Stimulated activated naive CD8-positive, alpha-beta T cell treated with anti-CD3 and anti-CD28 coated beads, Interleukin-15, amount 100 ng/mL, for 72 hours (primary cell): Measurements from ENCODE around the gene SPARC.

Experiments used
- ATAC-seq: fragments of 150-1000 bp; cut with Tn5 transposase; 2 replicates; pipeline ENCODE4 v1.10.0; 2021; ENCODE audit warnings: mild to moderate bottlenecking, moderate library complexity
- DNase-seq, 2 donors: peaks; one replicate each; pipeline ENCODE4 v3.0.0; 2021 to 2022
- H3K27ac Mint-ChIP-seq, 2 donors: one replicate each; pipeline ENCODE4 v1.8.0; 2022; ENCODE audit warnings: mild to moderate bottlenecking in 2 of 2, mixed read lengths in 2 of 2, moderate library complexity in 2 of 2
- H3K27me3 Mint-ChIP-seq: one replicate; pipeline ENCODE4 v1.8.0; 2022; ENCODE audit warnings: mixed read lengths
- H3K4me1 Mint-ChIP-seq: one replicate; pipeline ENCODE4 v1.8.0; 2022; ENCODE audit warnings: mild to moderate bottlenecking, mixed read lengths
- H3K4me3 Mint-ChIP-seq, 2 donors: one replicate each; pipeline ENCODE4 v1.8.0; 2022; ENCODE audit warnings: mild to moderate bottlenecking in 2 of 2, mixed read lengths in 2 of 2, moderate library complexity in 1 of 2
- H3K9me3 Mint-ChIP-seq, 2 donors: one replicate each; pipeline ENCODE4 v1.8.0; 2022; ENCODE audit warnings: mixed read lengths in 2 of 2

Gene SPARC

DNA sequence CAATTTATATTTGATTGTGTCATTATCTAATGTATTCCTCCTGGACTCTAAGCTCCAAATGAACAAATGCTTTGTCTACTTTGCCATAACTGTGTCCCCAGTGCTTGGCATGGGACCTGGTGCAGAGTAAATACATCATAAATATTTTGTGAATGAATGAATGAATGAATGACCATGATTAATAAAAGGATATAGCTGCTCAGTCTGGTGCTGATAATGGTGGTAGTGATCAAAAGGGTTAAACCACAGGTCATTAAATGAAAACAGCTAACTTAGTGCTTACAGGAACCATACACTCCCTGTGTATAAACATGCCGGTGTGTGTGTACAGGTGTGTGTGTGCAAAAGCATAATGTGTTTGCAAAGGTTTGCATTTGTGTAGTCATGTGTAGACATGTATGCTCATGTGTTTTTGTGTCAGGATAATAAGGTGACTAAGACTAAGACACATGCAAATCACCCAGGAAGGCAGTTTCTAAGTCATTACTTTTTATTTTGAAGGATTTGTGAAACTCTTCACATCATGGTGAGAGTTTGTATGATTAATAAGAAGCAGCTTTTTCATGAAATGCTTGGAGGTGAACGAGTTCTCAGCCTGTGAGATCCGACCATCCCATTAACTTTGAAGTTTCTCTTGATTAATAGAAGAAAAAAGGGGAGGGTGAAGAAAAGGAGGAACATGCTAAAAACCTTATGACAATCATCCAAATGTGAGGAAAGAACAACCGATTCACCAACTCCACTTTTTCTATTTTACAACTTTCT is 24.6 kb downstream of the SPARC start:
- Mint-ChIP-seq H3K4me3 (no peak overlapping the region), H3K4me1 (peaks cover 25% of the 10 kb centered on the region), H3K27me3 (peaks cover under 1% of the 10 kb centered on the region), H3K9me3 (no peaks in the 10 kb centered on the region), H3K27ac (no peak overlapping the region)
- no peak for ATAC-seq
- no peak for DNase-seq

DNA sequence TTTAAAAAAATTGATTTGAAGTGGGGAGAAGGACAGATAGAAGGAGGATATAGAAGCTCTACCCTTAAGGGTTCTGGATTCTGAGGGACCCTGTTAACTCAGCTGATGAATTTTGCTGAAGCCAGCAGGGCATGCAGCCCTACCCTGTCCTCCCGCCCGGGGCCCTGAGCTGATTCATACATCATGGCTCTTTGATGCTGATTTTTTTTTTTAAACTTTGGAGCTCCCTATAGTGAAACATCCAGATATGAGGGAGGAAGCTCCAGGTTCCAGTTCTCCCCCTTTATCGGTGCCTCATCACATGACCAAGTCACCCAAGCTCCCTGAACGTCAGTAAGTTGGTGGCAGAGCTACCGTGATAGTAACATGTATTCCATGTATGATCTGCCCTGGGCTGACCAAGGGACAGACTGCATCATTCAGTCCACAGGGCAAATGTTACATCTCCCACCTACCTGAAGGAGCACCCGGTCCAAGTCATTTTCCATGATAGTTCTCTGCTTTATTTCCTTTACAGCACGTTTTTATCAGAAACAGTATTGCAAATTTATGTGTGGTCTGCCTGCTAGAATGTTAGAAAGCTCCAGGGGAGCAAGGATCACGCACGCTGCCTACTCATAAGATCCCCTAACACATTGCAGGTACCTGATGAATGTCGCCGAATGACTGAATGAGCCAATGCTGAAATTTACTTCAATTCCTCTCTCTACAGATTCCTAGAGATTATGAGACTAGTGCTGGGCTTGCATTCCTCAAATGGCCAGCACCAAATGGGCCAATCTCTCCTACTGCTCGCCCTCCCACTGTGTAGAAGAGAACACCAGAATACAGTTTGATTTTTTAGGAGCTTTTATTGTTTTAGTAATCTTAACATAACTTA is 25.9 kb downstream of the SPARC start:
- ATAC-seq (no peak), DNase-seq (no peak)
- Mint-ChIP-seq H3K4me1 (peaks cover 25% of the 10 kb centered on the region), H3K9me3 (no peaks in the 10 kb centered on the region), H3K4me3 (no peak overlapping the region), H3K27ac (no peak overlapping the region), H3K27me3 (peaks cover 6% of the 10 kb centered on the region)

DNA sequence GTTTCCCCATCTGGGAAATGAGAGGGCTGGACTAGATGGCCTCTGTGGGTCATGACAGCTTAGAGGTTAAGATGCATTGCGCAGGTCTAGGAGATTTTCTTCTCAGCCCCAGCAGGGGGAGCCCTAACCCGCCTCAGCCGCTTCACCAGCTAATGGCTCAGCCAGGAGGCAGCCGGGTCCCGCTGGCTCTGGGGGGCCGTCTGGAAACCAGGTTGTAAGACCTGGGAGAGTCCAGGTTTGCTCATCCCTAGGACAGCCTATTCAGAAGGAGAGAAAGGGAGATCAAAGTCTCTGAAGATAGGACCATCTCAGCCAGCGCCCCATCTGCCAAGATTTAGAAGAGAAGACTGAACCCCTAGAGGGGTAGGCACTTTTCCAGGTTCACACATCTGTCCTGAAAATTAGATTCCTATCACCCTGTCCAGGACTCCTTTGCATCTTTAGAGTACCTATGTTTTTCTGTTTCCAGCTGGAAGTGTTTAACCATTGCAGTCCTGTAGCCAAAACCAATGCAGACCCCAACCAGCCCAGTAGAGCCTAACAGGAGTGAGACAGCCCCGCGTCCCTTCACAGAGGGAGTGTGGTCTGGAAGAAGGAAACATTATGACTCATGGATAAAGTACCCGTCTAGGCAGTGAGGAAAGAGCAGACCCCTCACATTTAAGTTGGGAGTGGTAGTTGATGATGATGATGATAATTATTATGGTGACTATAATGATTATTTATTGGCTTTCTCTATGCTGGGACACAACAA is 27.5 kb downstream of the SPARC start:
- H3K27ac Mint-ChIP-seq = no peak overlapping the region
- DNase-seq = peak; percentile 81 to 82
- H3K9me3 Mint-ChIP-seq = no peaks in the 10 kb centered on the region
- no peak overlapping the region for H3K4me3 Mint-ChIP-seq
- peaks cover 6% of the 10 kb centered on the region for H3K27me3 Mint-ChIP-seq
- ATAC-seq = peak; percentile 92
- H3K4me1 Mint-ChIP-seq = peaks cover 25% of the 10 kb centered on the region

DNA sequence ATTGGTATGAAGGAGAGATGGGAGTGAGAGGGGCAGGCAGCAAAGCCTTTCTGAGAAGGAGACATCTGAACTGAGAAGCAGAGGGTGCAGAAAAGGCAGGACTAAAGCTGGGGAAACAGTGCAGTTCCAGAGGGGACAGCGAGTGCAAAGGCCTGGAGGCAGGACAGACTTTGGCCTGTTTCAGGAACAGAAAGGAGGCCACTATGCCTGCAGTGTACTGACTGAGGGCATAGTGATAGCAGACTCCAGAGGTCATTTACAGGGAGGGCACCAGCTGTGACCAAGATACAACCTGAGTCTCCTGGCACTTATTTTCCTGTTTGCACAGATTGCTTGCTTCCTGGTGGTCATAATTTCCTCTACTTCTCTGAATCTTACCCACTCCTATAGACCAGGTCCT is 29.6 kb downstream of the SPARC start:
- no peaks in the 10 kb centered on the region for H3K9me3 Mint-ChIP-seq
- H3K4me1 Mint-ChIP-seq = peaks cover 9% of the 10 kb centered on the region
- DNase-seq = no peak
- peaks cover 6% of the 10 kb centered on the region for H3K27me3 Mint-ChIP-seq
- no peak overlapping the region for H3K4me3 Mint-ChIP-seq
- ATAC-seq = peak; percentile 22
- H3K27ac Mint-ChIP-seq = no peak overlapping the region

DNA sequence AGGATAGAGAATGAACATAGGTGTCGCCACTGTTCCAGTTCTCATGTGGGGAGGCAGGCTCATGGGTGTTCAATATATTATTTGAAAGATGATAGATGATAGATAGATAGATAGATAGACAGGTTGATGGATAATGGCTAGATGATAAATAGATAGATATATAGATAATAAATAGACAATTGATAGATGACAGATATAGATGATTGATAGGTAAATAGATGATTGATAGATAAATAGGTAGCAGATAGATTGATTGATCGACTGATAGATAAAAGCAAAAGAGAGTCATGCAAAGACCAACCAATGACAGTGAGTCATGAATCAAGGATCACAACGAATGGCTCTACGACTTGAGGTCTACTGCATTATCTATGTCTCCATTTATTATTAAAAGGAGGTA is 30.4 kb downstream of the SPARC start:
- peaks cover 6% of the 10 kb centered on the region for H3K27me3 Mint-ChIP-seq
- DNase-seq (no peak), ATAC-seq (no peak)
- H3K9me3 Mint-ChIP-seq = no peaks in the 10 kb centered on the region
- H3K4me3 Mint-ChIP-seq = no peak overlapping the region
- no peak overlapping the region for H3K27ac Mint-ChIP-seq
- peaks cover 14% of the 10 kb centered on the region for H3K4me1 Mint-ChIP-seq

DNA sequence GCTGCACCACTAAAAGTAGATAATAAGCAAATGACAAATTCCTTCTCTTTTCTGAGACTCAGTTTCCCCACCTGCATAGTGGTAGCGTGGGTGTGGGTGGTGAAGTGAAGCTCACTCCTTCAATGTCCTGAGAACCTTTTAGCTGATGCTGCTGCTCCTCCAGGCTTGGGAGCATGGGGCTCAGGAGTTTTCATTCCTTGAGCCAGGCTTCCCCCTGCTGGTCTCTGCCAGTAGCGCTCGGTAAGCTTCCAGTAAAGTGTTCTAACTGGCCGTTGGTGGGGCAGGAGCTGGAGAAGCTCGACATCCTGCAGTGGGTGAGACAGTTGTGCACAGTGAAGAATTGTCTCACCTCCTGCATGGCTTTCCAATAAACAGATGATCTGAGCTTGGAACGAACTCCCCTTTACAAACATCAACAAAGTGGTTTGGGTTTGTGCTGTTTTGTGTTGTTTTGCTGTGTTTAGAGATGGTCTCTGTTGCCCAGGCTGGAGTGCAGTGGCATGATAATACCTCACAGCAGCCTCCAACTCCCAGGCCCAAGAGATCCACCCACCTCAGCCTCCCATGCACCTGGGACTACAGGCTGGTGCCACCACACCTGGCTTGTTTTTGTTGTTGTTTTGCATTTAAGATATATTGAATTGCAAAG is 34.6 kb downstream of the SPARC start:
- H3K27ac Mint-ChIP-seq = no peak overlapping the region
- peaks cover 8% of the 10 kb centered on the region for H3K4me1 Mint-ChIP-seq
- peaks cover 5% of the 10 kb centered on the region for H3K27me3 Mint-ChIP-seq
- ATAC-seq = peak; percentile 94
- no peak overlapping the region for H3K4me3 Mint-ChIP-seq
- H3K9me3 Mint-ChIP-seq = no peaks in the 10 kb centered on the region
- peak; percentile 61 to 71 for DNase-seq

DNA sequence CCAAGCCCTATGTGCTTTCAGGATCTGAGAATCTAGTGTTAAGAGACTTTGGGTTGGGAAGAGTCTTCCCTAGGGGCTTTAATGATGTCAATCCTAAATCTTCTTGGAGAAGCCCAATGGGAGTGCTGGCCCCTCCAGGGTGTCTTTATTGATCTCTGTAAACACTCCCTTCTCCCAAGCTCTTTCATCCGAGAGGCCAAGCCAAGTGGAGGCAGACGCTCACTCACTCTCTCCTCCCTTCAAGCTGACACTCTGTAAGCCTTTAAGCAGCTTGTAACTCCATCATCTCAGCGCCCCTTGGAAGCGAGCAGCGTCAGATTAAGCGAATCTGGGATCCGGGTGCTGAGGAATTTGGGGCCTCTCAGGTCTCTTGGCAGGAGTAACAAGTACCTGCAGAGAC is 37.7 kb downstream of the SPARC start:
- DNase-seq = no peak
- H3K4me3 Mint-ChIP-seq = no peak overlapping the region
- H3K4me1 Mint-ChIP-seq = peaks cover 8% of the 10 kb centered on the region
- no peak for ATAC-seq
- H3K9me3 Mint-ChIP-seq = no peaks in the 10 kb centered on the region
- H3K27ac Mint-ChIP-seq = no peak overlapping the region
- no peaks in the 10 kb centered on the region for H3K27me3 Mint-ChIP-seq

DNA sequence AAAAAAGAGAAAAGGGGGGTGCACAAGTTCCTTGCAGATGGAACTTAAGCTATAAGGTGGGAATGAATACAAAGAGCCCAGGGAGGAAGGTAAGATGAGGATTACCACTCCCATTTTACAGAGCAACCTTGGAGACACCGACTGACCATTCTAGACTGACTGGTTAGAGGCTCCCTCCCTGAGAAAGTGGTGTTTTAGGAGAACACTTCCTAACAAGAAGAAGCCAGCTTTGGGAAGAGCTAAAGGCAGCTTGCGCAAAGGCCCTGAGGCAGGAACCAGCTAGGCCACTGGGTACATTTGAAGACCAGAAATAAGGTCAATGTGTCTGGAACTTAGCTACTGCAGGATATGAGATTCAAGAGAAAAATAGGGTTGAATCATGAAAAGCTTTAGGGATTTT is 38.6 kb downstream of the SPARC start:
- H3K9me3 Mint-ChIP-seq = no peaks in the 10 kb centered on the region
- no peaks in the 10 kb centered on the region for H3K27me3 Mint-ChIP-seq
- H3K4me3 Mint-ChIP-seq = no peak overlapping the region
- DNase-seq = no peak
- no peak for ATAC-seq
- no peak overlapping the region for H3K27ac Mint-ChIP-seq
- H3K4me1 Mint-ChIP-seq = peaks cover 8% of the 10 kb centered on the region

DNA sequence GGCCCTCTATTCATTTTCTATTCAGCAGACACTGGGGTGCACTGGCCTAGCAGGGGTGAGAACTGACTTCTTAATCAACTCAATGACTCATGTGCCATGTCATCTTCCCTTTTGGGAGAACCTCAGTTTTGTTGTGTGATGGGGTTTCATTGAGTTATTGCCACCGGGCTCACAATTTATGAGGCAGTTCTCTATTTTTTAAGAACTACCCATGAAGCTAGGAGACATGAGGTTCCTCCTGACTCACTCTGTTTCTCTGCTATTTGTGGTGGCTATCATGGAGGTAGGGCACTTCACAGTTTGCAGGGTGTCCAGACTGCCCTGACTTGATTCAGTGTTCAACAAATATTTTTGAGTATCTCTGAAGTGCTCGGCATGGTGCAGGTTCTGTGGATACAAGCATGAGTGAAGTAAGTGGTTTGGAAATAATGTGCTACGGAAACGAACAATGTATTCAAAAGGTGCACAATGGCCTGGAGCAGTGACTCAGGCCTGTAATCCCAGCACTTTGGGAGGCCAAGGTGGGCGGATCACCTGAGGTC is 39.3 kb downstream of the SPARC start:
- no peak overlapping the region for H3K4me3 Mint-ChIP-seq
- no peak for ATAC-seq
- H3K4me1 Mint-ChIP-seq = peaks cover 8% of the 10 kb centered on the region

DNA sequence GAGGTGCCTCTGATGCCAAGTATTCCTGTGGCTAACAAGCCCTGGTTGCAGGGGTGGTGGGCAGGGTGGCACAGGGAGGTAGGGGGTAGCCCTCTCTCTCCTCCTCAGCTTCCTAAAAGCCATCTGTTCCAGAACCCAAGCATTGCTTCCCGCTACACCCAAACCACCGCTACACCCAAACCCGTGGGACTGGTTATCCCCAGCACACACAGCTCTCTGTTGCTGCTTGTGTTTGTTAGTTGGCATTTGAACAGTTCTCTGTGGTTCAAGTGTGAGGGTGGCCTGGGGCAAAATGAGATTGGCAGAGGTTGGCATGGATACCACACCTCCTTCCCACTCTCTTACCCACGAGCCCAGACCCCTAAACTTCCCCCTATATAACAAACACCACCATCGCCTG is 40.4 kb downstream of the SPARC start:
- no peaks in the 10 kb centered on the region for H3K9me3 Mint-ChIP-seq
- no peak overlapping the region for H3K27ac Mint-ChIP-seq
- H3K4me1 Mint-ChIP-seq = no peaks in the 10 kb centered on the region
- H3K27me3 Mint-ChIP-seq = no peaks in the 10 kb centered on the region
- DNase-seq (no peak), ATAC-seq (no peak)
- no peak overlapping the region for H3K4me3 Mint-ChIP-seq

More for the DNA sequence above, 39.3 kb downstream of the SPARC start:
- no peaks in the 10 kb centered on the region for H3K27me3 Mint-ChIP-seq
- H3K27ac Mint-ChIP-seq = no peak overlapping the region
- DNase-seq = no peak
- no peaks in the 10 kb centered on the region for H3K9me3 Mint-ChIP-seq

DNA sequence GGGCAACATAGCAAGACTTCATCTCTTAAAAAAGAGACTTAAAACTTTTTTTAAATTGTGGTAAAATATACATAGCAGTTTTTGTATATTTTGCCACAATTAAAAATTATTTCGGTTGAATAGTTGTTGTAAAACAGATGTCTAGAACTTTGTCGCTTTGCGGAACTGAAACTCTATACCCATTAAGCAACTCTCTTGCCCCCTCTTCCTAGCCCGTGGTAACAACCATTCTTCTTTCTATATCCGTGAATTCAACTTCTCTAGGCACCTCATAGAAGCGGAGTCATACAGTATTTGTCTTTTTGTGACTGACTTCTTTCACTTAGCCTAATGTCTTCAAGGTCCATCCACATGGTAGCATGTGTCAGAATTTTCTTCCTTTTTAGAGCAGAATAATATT is 43.3 kb downstream of the SPARC start:
- H3K4me3 Mint-ChIP-seq = no peak overlapping the region
- DNase-seq (no peak), ATAC-seq (no peak)
- H3K4me1 Mint-ChIP-seq = peaks cover 13% of the 10 kb centered on the region
- H3K27ac Mint-ChIP-seq = no peak overlapping the region
- H3K27me3 Mint-ChIP-seq = no peaks in the 10 kb centered on the region
- no peaks in the 10 kb centered on the region for H3K9me3 Mint-ChIP-seq

DNA sequence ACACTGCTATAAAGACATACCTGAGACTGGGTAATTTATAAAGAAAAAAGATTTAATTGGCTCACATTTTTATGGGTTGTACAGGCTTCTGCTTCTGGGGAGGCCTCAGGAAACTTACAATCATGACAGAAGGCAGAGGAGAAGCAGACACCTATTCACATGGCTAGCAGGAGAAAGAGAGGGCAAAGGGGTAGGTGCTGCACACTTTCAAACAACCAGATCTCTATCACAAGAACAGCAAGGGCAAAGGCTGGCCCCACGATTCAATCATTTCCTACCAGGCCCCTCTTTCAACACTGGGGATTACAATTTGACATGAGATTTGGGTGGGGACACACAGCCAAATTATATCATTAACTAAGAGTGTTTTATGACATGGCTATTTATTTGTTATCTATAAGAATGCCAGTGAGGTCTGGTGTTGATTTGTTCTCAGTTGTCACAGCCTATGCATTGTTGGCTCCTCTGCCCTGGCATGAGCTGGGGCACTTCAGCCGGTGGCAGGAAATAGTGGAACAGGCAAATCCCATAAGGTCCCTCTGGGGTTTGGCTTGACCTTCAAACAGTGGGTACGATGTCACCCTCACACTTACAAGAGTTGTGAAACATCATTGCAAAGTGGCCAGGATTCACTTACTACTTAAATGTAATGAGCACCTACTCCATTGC is 44.1 kb downstream of the SPARC start:
- Mint-ChIP-seq H3K27ac (no peak overlapping the region), H3K9me3 (no peaks in the 10 kb centered on the region), H3K27me3 (no peaks in the 10 kb centered on the region), H3K4me3 (no peak overlapping the region), H3K4me1 (peaks cover 13% of the 10 kb centered on the region)
- DNase-seq (no peak), ATAC-seq (no peak)

DNA sequence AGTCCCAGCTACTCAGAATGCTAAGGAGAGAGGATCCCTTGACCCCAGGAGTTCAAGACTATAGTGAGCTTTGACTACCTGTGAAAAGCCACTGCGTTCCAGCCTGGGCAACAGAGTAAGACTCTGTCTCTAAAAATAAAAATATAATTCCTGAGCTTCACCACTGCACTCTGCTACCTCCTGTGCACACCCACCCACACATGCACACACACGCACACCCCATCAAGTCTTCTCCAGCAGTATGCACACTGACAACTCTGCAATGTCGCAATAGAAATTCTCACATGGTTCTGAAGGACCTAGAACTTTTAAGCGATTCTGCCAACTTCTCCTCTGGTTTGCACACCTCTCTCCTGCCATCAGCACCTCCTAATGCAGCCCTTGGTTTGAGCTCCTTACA is 48.1 kb downstream of the SPARC start:
- H3K27ac Mint-ChIP-seq = no peak overlapping the region
- no peak overlapping the region for H3K4me3 Mint-ChIP-seq
- no peaks in the 10 kb centered on the region for H3K9me3 Mint-ChIP-seq
- H3K27me3 Mint-ChIP-seq = no peaks in the 10 kb centered on the region
- ATAC-seq = no peak
- peaks cover 13% of the 10 kb centered on the region for H3K4me1 Mint-ChIP-seq
- DNase-seq = no peak

DNA sequence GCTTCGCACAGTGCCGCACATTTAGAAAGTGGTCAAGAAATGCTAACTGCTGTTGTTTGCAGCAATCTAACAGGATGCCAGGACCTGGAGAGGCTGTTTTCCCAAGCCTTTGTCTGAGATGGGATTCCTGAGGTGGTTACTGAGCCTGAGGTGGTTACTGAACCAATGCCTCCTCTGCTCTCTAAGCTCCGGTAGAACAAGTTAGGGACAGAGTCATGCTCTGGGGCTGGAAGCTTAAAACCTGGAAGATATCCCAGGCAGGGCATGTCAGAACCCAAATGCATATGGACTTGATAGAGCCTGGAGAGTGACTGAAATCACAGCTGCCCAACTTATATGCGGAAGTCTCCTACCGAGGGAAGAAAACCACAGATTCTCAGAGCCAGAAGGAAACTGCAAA is 49.0 kb downstream of the SPARC start:
- no peak for ATAC-seq

DNA sequence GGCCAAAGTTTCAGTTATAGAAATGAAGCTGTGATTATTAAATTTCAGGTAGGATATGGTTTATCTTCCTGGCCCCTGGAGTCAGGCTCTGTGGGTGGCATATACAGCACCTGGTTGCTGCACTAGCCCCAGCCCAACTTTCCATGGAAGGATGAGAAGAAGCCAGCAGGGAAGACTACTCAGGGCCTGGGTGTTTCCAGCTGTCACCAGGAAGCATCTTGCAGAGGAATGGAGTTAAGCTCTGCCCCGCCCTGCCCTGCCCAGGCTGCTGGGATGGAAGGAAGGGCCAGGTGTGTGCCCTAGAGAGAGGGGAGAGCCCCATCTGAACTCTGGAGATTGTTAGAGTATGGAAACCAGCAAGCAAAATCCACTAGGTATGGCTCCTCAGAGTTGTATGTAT is 52.8 kb downstream of the SPARC start:
- H3K4me3 Mint-ChIP-seq = no peak overlapping the region
- no peaks in the 10 kb centered on the region for H3K9me3 Mint-ChIP-seq
- no peaks in the 10 kb centered on the region for H3K27me3 Mint-ChIP-seq
- DNase-seq (no peak), ATAC-seq (no peak)
- no peak overlapping the region for H3K27ac Mint-ChIP-seq
- H3K4me1 Mint-ChIP-seq = no peaks in the 10 kb centered on the region

More for the DNA sequence above, 49.0 kb downstream of the SPARC start:
- H3K4me3 Mint-ChIP-seq = no peak overlapping the region
- no peaks in the 10 kb centered on the region for H3K27me3 Mint-ChIP-seq
- H3K27ac Mint-ChIP-seq = no peak overlapping the region
- H3K4me1 Mint-ChIP-seq = peaks cover 13% of the 10 kb centered on the region
- no peak for DNase-seq
- no peaks in the 10 kb centered on the region for H3K9me3 Mint-ChIP-seq
